Upper lobe of left lung (tissue), 6 donors: Measurements from ENCODE around the gene NPDC1. TPM values are rescaled to one million over a fixed set of nuclear protein-coding genes. Genes with fewer than 3 reads are reported as not detected.

Source experiments
- ATAC-seq, 2 donors: fragments of 200-7000 bp; cut with Tn5 transposase; one replicate each; pipeline ENCODE4 v1.9.1; 2022; ENCODE audit warnings: mild to moderate bottlenecking in 2 of 2, moderate library complexity in 2 of 2; ENCODE audit not compliant: low FRiP score in 2 of 2
- DNase-seq, 2 donors: peaks; one replicate each; pipeline ENCODE4 v3.0.0-alpha.2; 2019 to 2020
- H3K27ac ChIP-seq, 4 donors: fragments of 200-600 bp; sonication (generic); one replicate each; pipeline ENCODE4 v1.5.1; 2016 to 2019
- H3K27me3 ChIP-seq, 4 donors: fragments of 200-600 bp; sonication (generic); one replicate each; pipeline ENCODE4 v1.5.1; 2017 to 2019
- H3K36me3 ChIP-seq, 4 donors: fragments of 200-600 bp; sonication (generic); one replicate each; pipeline ENCODE4 v1.5.1; 2016 to 2019
- H3K4me1 ChIP-seq, 4 donors: fragments of 200-600 bp; sonication (generic); one replicate each; pipeline ENCODE4 v1.5.1; 2018 to 2019
- H3K4me3 ChIP-seq, 4 donors: fragments of 200-600 bp; sonication (generic); one replicate each; pipeline ENCODE4 v1.5.1; 2017 to 2019; ENCODE audit warnings: mild to moderate bottlenecking in 2 of 4, moderate library complexity in 1 of 4
- H3K9me3 ChIP-seq, 4 donors: fragments of 200-600 bp; sonication (generic); one replicate each; pipeline ENCODE4 v1.5.1; 2018 to 2019
- EP300 ChIP-seq, 4 donors: sonication (generic); formaldehyde crosslinking; IDR thresholded peaks; one replicate each; pipeline ENCODE4 v1.5.1; 2017; ENCODE audit warnings: antibody characterized with exemption in 4 of 4, control low read depth in 2 of 4
- POLR2A ChIP-seq, 4 donors: fragments of 450-650 bp; IDR thresholded peaks; one replicate each; pipeline ENCODE4 v1.5.1; 2016 to 2017; ENCODE audit warnings: antibody characterized with exemption in 4 of 4, mild to moderate bottlenecking in 2 of 4
- POLR2AphosphoS5 ChIP-seq, 2 donors: sonication (generic); formaldehyde crosslinking; IDR thresholded peaks; one replicate each; pipeline ENCODE4 v1.5.1; 2017; ENCODE audit warnings: antibody characterized with exemption in 2 of 2
- WGBS, 2 donors: methylation state at CpG; one replicate each; pipeline ENCODE4 v1.1.5; 2017 to 2018; 5-methylcytosine and 5-hydroxymethylcytosine counted together
- total RNA-seq, 6 donors: library from RNA; depleted of rRNA in 4 of 6; stranded (reverse); fragments of >200 nt in 4 of 6; gene quantifications; one replicate each; pipeline versions ENCODE4 v1.1.0 to v1.2.1, GENCODE V29; 2016 to 2021
- TF ChIP-seq, protein P1 (sequence below), 6 experiments: fragments of 450-650 bp in 4 of 6; fragments of 200-600 bp in 2 of 6; sonication (generic) in 2 of 6; IDR thresholded peaks; one replicate each; pipeline ENCODE4 v1.5.1; 2016 to 2019; ENCODE audit warnings: antibody characterized with exemption in 6 of 6
- donor health status: DM: no; HTN: no; CAD: no; lungs with moderate emphysema.
- donor health status: DM: no; HTN: yes; CAD: no; lungs with severe emphysema.

The NPDC1 gene
- total RNA-seq, 6 donors from 2014 or later, result 26.7 to 199 (median 73.2) TPM

DNA sequence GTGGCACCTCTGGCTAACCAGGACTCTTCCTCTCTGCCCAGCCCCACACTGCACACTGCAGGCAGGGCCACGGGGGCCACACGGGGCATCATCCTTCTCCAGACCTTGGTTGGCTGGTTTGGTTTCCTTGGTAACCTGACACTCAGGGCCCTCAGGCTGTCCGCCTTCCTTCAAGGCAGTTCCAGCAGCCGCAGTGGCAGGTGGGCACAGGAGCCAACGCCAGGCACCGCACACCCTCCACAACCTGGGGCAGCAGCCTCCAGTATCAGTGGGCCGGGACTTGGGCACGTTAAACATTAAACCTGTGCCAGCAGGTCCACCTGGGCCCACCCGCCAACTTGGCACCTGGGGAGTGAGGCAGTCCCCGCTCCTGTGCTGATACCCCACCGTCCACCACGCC lies 1.9 kb downstream of the NPDC1 start:
- WGBS, 2 donors, result 8 to 43% methylated on average over 2 to 10 of the region's 12 CpGs
- Histone ChIP-seq H3K27me3 (peaks cover 0 to 40% (median 12%) of the 10 kb centered on the region in 4 donors), H3K27ac (peak overlapping the region; percentile 72 to 81 (median 76)), H3K4me3 (peak overlapping the region; percentile 7 to 82 (median 64)), H3K9me3 (no peaks in the 10 kb centered on the region), H3K4me1 (peaks cover 36 to 60% (median 45%) of the 10 kb centered on the region in 4 donors), H3K36me3 (peaks cover 0 to 17% (median 15%) of the 10 kb centered on the region in 4 donors)
- TF ChIP-seq EP300 (IDR thresholded peaks at IDR 0.05), result no peak
- TF ChIP-seq POLR2A (IDR thresholded peaks at IDR 0.05), result no peak
- TF ChIP-seq POLR2AphosphoS5 (IDR thresholded peaks at IDR 0.05), result no peak
- TF ChIP-seq, protein P1, sequence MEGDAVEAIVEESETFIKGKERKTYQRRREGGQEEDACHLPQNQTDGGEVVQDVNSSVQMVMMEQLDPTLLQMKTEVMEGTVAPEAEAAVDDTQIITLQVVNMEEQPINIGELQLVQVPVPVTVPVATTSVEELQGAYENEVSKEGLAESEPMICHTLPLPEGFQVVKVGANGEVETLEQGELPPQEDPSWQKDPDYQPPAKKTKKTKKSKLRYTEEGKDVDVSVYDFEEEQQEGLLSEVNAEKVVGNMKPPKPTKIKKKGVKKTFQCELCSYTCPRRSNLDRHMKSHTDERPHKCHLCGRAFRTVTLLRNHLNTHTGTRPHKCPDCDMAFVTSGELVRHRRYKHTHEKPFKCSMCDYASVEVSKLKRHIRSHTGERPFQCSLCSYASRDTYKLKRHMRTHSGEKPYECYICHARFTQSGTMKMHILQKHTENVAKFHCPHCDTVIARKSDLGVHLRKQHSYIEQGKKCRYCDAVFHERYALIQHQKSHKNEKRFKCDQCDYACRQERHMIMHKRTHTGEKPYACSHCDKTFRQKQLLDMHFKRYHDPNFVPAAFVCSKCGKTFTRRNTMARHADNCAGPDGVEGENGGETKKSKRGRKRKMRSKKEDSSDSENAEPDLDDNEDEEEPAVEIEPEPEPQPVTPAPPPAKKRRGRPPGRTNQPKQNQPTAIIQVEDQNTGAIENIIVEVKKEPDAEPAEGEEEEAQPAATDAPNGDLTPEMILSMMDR (IDR thresholded peaks at IDR 0.05), result no peak
- no peak for ATAC-seq
- DNase-seq, result peak in 1 of 2 donors; percentile 57

DNA sequence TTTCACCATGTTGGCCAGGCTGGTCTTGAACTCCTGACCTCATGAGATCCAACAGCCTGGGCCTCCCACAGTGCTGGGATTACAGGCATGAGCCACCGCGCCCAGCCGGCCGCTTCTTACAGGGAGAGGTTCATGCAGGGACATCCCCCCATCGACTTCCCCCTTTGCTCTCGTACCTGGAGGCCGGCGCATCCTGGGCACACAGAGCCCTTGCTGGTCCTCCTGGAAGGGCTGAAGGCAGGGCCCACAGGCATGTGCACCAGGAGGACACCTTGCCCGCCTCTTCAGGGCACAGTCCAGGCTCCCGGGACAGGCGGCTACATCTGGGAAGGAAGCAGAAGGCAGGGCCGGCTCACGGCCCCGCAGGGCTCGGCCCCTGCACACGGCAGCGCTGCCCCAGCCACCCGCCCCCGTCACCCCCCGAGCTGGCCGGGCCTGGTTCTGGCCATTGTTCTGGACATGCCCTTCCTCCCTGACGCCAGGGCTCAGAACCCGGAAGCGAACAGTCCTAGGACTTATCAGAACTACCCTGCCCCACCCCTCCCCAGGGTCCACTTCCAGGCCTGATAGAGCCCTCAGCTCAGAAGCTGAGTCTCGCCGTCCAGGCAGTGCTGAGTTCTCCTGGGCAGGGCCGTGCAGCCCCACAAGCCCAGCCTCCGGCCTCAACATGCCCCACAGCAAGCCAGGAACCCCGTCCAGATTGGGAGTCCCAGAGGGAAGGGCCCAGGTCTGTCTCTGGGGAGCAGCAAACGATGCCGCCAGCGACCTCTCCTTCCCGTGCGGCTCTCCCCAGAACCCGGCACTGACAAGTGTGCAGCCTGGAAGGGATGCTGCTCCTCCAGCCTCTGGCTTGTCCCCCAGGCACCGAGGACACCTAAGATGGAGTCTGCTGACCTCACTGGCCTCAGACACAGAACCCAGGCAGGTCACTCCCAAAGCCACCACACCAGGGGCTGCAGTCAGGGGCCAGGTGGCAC lies 2.9 kb downstream of the NPDC1 start:
- peak overlapping the region in 3 of 4 donors; percentile 63 to 82 (median 65) for H3K4me3 ChIP-seq
- peak overlapping the region; percentile 72 to 81 (median 76) for H3K27ac ChIP-seq
- TF ChIP-seq, protein P1 (IDR thresholded peaks at IDR 0.05), result no peak
- TF ChIP-seq POLR2AphosphoS5 (IDR thresholded peaks at IDR 0.05), result peak in 1 of 2 donors; percentile 24
- H3K27me3 ChIP-seq, result peaks cover 0 to 32% (median 8%) of the 10 kb centered on the region in 4 donors
- ATAC-seq (peak in 1 of 2 donors; percentile 9), DNase-seq (peak; percentile 38 to 76)
- H3K36me3 ChIP-seq, result peaks cover 0 to 27% (median 19%) of the 10 kb centered on the region in 4 donors
- no peaks in the 10 kb centered on the region for H3K9me3 ChIP-seq
- H3K4me1 ChIP-seq, result peaks cover 36 to 54% (median 43%) of the 10 kb centered on the region in 4 donors
- 52 to 77% methylated on average over 5 to 33 of the region's 36 CpGs for WGBS, 2 donors

DNA sequence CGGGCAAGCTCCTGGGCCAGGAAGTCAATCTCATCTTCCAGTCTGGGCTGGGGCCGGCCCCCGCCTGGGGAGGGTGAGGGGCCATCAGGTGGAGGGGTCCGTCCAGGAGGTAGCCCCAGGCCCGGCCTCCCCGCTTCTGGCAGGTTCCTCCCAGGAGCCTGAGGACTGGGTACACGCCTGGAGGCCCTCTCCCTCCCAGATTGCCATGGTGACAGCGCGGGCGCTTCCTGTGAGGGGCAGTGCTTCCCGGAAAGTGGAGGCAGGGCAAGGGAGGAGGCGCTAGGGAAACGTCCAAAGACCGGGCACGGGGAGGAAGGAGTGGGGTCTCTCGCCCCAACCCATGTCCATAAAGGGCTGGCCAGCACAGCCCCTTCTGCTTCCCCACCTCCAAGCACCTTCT lies 4.9 kb downstream of the NPDC1 start:
- Histone ChIP-seq H3K4me1 (peaks cover 31 to 47% (median 38%) of the 10 kb centered on the region in 4 donors), H3K27ac (peak overlapping the region; percentile 30 to 79 (median 66)), H3K36me3 (peaks cover 0 to 35% (median 21%) of the 10 kb centered on the region in 4 donors), H3K27me3 (peaks cover 0 to 20% (median 2%) of the 10 kb centered on the region in 4 donors), H3K9me3 (no peaks in the 10 kb centered on the region), H3K4me3 (peak overlapping the region; percentile 1 to 25 (median 11))
- peak in 1 of 4 donors; percentile 8 for TF ChIP-seq EP300 (IDR thresholded peaks at IDR 0.05)
- TF ChIP-seq, protein P1 (IDR thresholded peaks at IDR 0.05), result no peak
- WGBS, 2 donors, result 20 to 56% methylated on average over 5 to 16 of the region's 16 CpGs
- DNase-seq (peak in 1 of 2 donors; percentile 73), ATAC-seq (no peak)

DNA sequence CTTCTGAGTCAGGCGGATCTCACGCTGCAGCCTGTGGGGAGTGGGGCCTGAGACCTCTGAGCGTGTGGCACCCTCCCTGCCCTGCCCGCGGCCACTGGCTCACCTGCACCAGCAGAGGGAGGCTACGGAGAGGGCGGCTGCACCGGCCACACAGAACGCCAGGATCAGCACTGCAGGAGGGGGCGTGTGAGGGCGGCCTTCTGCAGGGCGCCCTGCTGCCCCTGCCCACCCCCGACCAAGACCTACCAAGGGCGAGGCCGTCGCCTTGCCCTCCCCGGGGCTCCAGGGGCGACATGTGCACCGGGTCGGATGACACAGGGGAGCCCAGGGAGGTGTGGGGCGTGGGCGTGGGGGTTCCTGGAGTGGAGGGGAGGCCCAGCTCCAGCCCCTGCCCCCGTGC lies 5.4 kb downstream of the NPDC1 start:
- Histone ChIP-seq H3K27me3 (peaks cover 0 to 16% (median 2%) of the 10 kb centered on the region in 4 donors), H3K4me1 (peaks cover 29 to 43% (median 35%) of the 10 kb centered on the region in 4 donors), H3K36me3 (peaks cover 0 to 35% (median 21%) of the 10 kb centered on the region in 4 donors), H3K4me3 (peak overlapping the region in 3 of 4 donors; percentile 7 to 25 (median 15)), H3K9me3 (no peaks in the 10 kb centered on the region), H3K27ac (peak overlapping the region; percentile 30 to 79 (median 66))
- DNase-seq (peak in 1 of 2 donors; percentile 73), ATAC-seq (no peak)
- WGBS, 2 donors, result 77 to 83% methylated on average over 9 to 21 of the region's 23 CpGs
- no peak for TF ChIP-seq EP300 (IDR thresholded peaks at IDR 0.05)
- TF ChIP-seq, protein P1 (IDR thresholded peaks at IDR 0.05), result no peak
- TF ChIP-seq POLR2AphosphoS5 (IDR thresholded peaks at IDR 0.05), result no peak
- TF ChIP-seq POLR2A (IDR thresholded peaks at IDR 0.05), result no peak
